CD4-positive, alpha-beta T cell treated with Interleukin-12 subunit alpha and Interleukin-12 subunit beta, for 1 hour (primary cell): ENCODE measurements around the gene GPC6.

Experiments
- DNase-seq: peaks from one replicate; pipeline ENCODE4 v3.0.0-alpha.2; 2020

The GPC6 gene

GRCh38 chr13:93517658-93518057 lies 291.1 kb downstream of the GPC6 start:
- DNase-seq: no peak

- DNase-seq: no peak
Observed at GRCh38 chr13:93521307-93521706, 294.7 kb downstream of the GPC6 start.

GRCh38 chr13:93522501-93522900 lies 295.9 kb downstream of the GPC6 start:
- DNase-seq: no peak

- DNase-seq: no peak
Observed at GRCh38 chr13:93525087-93525486, 298.5 kb downstream of the GPC6 start.

- DNase-seq: no peak
Observed at GRCh38 chr13:93527748-93528297, 301.2 kb downstream of the GPC6 start.

- no peak for DNase-seq
Observed at GRCh38 chr13:93529961-93530360, 303.4 kb downstream of the GPC6 start.

GRCh38 chr13:93534181-93534700 lies 307.6 kb downstream of the GPC6 start:
- DNase-seq: no peak

- DNase-seq: no peak
Observed at GRCh38 chr13:93535251-93535650, 308.6 kb downstream of the GPC6 start.

- no peak for DNase-seq
Observed at GRCh38 chr13:93539914-93540313, 313.3 kb downstream of the GPC6 start.

GRCh38 chr13:93547886-93548285 lies 321.3 kb downstream of the GPC6 start:
- DNase-seq: no peak

- DNase-seq: no peak
Observed at GRCh38 chr13:93549326-93550005, 322.9 kb downstream of the GPC6 start.

- DNase-seq: no peak
Observed at GRCh38 chr13:93550236-93550635, 323.6 kb downstream of the GPC6 start.

GRCh38 chr13:93552596-93552995 lies 326.0 kb downstream of the GPC6 start:
- no peak for DNase-seq

GRCh38 chr13:93554514-93554913 lies 327.9 kb downstream of the GPC6 start:
- no peak for DNase-seq

GRCh38 chr13:93558637-93559036 lies 332.0 kb downstream of the GPC6 start:
- no peak for DNase-seq

GRCh38 chr13:93559718-93560117 lies 333.1 kb downstream of the GPC6 start:
- no peak for DNase-seq

GRCh38 chr13:93561576-93562225 lies 335.1 kb downstream of the GPC6 start:
- DNase-seq: no peak

GRCh38 chr13:93562676-93563075 lies 336.1 kb downstream of the GPC6 start:
- DNase-seq: no peak

- no peak for DNase-seq
Observed at GRCh38 chr13:93577105-93577504, 350.5 kb downstream of the GPC6 start.

GRCh38 chr13:93589788-93590187 lies 363.2 kb downstream of the GPC6 start:
- no peak for DNase-seq

- DNase-seq: no peak
Observed at GRCh38 chr13:93603043-93603442, 376.4 kb downstream of the GPC6 start.

GRCh38 chr13:93614776-93615175 lies 388.2 kb downstream of the GPC6 start:
- no peak for DNase-seq

GRCh38 chr13:93620181-93620765 lies 393.7 kb downstream of the GPC6 start:
- DNase-seq: no peak

- DNase-seq: no peak
Observed at GRCh38 chr13:93621051-93621450, 394.4 kb downstream of the GPC6 start.
